NCI-H510A treated with DMSO at 0.1 percent for 48 hours (cell line): ENCODE measurements around the gene SLC9A9.
A peak's percentile ranks its signal among the peaks of the same experiment; 100 is the strongest.

ENCODE experiments used
- DNase-seq: peaks from one replicate; lab custom pipeline; 2025; lab: John Stamatoyannopoulos, UW

Gene SLC9A9

DNA sequence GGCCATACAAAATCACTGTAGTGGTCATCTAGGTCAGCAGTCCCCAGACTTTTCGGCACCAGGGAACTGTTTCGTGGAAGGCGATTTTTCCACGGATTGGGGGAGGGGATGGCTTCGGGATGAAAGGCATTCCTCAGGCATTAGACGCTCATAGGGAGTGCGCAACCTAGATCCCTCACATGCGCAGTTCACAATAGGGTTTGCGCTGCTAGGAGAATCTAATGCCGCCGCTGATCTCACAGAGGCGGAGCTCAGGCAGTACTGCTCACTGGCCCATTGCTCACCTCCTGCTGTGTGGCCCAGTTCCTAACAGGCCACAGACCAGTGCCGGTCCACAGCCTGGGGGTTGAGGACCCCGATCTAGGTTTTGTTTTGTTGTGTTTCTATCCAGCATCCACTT lies 200.1 kb downstream of the SLC9A9 start:
- no peak for DNase-seq

DNA sequence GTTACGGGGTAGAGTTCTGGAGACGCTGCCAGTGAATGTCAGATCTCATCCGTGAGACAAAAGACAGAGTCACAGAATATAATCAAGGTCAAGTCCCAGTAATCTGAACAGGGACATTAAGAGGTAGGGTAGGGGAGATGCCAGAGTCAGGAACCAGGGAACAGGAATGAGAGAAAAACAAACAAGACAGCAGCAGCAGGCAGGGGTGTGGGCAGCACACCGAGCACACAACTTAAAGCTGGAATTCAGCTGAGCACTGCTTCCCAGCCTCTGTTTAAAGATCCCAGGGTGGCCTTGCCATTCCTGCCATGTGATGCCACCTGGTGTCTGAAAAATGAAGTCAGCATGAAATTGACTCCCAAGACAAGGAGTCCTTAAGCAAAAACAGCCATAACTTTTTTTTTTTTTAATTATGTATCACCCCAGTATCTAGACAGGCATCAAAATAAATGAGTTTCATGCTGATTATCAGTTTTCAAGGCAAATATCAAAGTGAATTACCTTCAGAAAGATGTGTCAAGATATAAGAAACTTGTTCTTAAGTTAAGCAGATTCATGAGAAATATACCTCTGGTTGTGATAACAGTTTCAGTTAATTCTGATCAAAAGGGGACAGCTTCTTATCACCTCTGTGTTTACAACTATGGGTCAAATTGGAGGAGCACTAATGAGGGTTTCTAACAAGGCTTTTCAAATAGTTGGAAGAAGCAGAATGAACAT lies 203.7 kb downstream of the SLC9A9 start:
- peak; percentile 63 for DNase-seq

- DNase-seq = no peak
Measured at GRCh38 chr3:143643905-143644304, 204.4 kb downstream of the SLC9A9 start.

DNA sequence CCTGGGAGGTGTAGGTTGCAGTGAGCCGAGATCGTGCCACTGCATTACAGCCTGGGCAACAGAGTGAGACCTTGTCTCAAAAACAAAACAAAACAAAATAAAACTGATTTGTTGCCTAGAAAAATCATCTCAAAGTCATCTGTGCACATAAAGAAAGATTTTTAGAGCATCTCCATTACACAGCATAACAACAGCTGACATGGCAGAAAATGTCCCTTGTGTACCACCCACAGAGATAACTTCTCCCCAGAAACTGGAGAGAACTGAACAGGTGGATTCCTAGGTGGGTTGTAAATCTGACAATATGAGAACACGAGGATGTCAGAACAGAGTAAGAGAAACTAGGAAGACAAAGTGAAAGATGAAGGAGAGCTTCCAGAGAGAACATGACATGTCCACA lies 207.5 kb downstream of the SLC9A9 start:
- no peak for DNase-seq

DNA sequence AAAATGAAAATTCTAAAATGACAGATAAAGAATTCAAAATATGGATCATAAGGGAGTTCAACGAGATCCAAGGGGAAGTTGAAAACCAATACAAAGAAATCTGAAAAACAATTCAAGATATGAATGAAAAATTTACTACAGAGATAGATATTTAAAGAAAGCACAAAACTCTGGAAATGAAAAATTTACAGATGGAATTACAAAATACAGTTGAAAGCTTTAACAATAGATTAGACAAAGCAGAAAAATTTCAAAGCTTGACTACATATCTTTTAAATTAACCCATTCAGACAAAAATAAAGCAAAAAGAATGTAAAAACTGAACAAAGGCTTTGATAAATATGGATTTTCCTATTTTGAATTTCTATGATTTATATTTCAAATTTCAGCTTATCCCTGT lies 211.1 kb downstream of the SLC9A9 start:
- no peak for DNase-seq

DNA sequence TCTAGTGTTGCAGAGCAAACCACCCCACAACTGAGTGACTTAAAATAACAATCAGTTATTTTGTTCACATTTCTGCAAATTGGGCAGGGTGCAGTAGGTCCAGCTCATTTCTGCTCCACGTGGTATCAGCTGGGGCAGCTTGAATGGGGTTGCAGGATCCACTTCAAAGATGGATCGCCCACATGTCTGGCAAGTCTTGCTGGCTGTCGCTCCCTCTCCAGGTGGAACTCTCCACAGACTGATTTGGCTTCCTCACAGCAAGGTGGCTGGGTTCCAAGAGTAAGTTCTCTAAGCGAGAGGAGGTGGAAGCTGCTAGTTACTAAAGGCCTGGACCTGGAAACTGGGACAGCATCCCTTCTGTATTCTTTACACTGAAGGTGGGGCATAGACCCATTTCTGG lies 213.3 kb downstream of the SLC9A9 start:
- no peak for DNase-seq

DNA sequence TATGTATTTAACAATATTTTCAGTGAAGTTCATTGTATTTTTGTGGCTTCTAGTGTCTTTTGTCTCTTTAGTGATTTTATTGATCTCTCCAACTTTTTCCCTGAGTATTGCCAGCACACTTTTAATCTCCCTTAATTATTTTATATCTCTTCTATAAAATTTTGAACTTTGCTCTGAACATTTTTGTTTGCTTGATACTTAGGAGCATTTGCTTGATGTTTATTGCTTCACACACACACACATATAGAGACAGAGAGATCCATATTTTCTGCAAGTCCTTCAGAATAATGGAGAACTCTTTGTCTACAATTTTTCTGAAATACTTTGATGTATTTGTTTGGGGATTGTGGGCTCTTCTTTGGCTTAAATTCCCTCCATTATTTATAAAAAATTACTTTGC lies 213.8 kb downstream of the SLC9A9 start:
- no peak for DNase-seq

DNA sequence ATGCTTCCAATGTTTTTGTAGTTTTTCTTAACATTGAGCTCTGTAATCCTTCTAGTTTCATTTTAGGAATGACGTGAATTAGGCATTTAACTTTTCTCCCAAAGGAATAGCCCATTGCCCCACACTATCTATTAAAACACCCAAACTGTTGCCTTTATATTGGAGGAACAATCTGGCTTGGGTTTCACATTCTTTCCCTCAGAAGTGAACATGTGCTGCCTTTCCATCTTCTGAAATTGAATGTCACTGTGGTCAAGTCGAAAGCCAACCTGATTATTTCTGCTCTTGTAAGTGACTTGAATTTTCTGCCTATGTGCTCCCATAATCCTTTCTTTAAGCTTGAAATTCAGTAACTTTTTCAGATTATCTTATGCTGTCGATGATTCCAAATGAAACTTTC lies 214.5 kb downstream of the SLC9A9 start:
- DNase-seq = no peak

GRCh38 chr3:143629726-143630125 lies 218.5 kb downstream of the SLC9A9 start:
- DNase-seq = no peak

GRCh38 chr3:143628971-143629370 lies 219.3 kb downstream of the SLC9A9 start:
- DNase-seq = no peak

- DNase-seq = no peak
Measured at GRCh38 chr3:143627336-143627735, 220.9 kb downstream of the SLC9A9 start.

DNA sequence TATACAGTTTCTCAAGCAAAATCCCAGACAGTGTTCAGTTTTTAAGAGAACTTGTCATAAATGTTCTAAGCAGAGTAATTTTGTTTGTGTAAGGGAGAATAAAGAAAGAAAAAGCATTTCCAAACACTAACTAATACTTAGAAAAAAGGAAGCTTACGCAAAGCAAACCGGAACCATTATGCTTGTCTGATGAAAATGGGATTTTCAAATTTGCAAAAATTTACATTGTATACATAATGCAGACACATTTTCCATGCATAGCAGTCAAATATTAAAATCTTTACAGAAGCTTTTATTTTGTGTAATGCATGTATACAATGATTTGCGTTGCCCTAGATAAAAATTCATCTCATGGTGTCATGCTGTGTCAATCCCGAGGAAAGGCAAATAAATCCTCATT lies 229.0 kb downstream of the SLC9A9 start:
- no peak for DNase-seq

- DNase-seq = no peak
Measured at GRCh38 chr3:143617050-143617449, 231.2 kb downstream of the SLC9A9 start.

- DNase-seq = no peak
Measured at GRCh38 chr3:143613226-143613625, 235.0 kb downstream of the SLC9A9 start.

DNA sequence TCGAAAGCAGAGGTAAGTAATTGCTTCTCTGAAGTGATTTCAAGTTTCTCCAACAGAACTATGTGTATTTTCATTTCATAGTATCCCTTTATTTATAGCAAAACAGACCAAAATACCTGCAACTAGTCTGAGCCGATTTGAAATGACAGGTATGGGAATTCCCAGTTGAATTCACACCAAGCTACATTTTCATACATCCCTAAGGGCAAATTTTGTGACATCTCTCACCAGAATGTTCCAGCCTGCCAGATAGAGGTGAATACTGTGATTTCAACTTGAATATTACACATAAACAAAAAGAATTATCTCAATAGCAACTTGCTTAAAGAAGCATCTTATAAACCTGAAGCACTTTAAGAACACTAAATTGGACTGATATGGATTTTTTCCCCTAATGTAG lies 235.7 kb downstream of the SLC9A9 start:
- no peak for DNase-seq

DNA sequence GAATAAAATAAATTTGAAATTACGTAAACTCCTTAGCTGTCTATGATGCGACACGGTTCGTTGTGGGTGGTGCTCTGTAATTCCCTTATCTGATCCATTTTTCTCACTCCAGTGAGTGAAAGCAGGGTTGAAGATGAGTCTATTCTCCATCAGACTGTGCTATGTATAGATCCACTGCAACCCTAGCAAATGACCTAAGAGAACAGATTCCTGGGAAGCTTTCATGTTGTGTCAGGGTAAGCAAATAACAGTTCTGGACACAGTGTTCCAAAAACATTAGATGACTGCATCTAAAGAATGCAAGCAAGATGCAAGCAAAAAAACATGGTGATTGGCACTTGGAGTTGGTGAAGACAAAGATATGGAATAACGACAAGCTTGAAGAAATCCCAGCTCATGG lies 239.3 kb downstream of the SLC9A9 start:
- no peak for DNase-seq

GRCh38 chr3:143605233-143605950 lies 242.9 kb downstream of the SLC9A9 start:
- DNase-seq = no peak

DNA sequence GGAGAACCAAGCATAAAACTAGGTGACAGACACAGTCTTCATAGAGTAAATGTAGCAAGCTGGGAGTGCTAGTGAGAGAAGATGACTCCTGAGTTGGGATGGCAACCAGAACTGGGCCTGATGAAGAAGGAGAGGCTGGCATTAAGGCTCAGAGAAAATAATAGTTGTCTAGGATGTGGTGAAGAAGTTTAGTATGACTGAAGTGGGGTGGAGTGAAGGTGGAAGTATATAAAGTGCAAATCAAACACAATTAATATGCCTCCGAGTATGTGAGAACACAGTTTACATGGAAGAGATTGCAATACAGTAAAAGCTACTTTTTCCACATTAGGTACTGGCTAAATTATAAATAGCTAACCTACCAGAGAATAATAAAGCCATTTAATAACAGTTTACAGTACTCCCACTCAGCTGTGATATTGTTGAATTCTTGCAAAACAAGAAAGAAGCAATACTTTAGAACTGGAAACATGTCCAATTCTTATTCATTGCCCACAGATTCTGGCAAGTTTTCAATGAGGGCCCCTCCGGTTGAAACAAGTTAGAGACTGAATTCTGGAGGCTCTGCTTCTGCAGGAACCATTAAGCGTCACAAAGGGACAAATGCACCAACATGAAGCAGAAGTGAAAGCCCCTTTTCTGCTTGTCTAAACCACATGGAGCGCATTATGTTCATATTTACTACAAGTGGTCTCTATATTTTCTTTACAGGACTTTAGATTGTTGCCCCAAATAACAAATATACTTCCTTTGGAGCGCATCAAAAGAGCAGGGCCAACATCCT lies 243.7 kb downstream of the SLC9A9 start:
- no peak for DNase-seq

- no peak for DNase-seq
Measured at GRCh38 chr3:143603774-143604173, 244.5 kb downstream of the SLC9A9 start.

DNA sequence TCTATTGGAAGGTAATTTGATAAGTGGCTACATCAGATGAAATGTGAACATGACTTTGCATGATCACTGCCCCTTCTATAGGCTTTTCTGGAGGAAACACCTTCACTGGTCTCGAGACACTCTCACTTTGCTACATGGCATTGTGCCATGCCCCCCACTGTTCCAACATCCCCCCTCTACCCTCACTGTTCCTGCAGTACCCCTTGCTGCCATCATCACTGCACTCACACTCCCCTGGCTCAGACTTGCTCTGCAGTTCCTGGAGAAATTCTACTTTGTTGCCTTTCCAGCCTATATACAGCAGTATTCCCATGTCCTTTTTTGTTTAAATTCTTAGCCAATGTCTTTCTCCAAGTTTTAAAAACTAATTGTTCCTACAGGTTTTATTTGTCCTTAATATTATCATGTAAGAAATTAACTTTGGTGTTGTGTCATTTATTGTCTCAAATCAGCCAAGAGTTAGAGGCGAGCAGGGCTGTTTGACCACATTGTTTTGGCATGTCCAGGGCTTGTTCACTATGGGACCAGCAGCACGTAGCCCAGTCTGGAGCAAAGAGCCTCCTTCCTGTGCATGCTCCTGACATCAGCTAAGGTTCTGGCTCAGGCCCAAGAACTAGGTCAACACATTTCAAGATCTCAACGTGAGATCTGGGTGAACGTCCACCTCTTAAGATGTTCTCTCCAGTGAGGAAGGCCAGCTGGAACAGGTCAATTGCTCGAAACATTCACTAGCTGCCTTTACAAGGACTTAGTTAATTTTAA lies 246.4 kb downstream of the SLC9A9 start:
- DNase-seq = no peak

GRCh38 chr3:143600756-143601718 lies 247.2 kb downstream of the SLC9A9 start:
- DNase-seq = no peak
